Activated CD4-positive, alpha-beta T cell treated with anti-CD3 and anti-CD28 coated beads for 48 hours (primary cell): Measurements from ENCODE around the gene AMBRA1.
A peak's percentile ranks its signal among the peaks of the same experiment; 100 is the strongest.

ENCODE experiments used
- DNase-seq: peaks from one replicate; pipeline ENCODE4 v3.0.0-alpha.2; 2020

Gene AMBRA1

GRCh38 chr11:46574656-46575055, 19.2 kb downstream of the AMBRA1 start:
- no peak for DNase-seq

GRCh38 chr11:46570790-46571398, 22.9 kb downstream of the AMBRA1 start:
- no peak for DNase-seq

GRCh38 chr11:46565232-46565840, 28.5 kb downstream of the AMBRA1 start:
- no peak for DNase-seq

GRCh38 chr11:46564459-46564858, 29.4 kb downstream of the AMBRA1 start:
- no peak for DNase-seq

GRCh38 chr11:46562527-46562926, 31.3 kb downstream of the AMBRA1 start:
- no peak for DNase-seq

- no peak for DNase-seq
These were observed 33.4 kb downstream of the AMBRA1 start for GRCh38 chr11:46560300-46560991.

GRCh38 chr11:46559815-46560214, 34.0 kb downstream of the AMBRA1 start:
- DNase-seq = no peak

- DNase-seq = no peak
These were observed 36.1 kb downstream of the AMBRA1 start for GRCh38 chr11:46557684-46558151.

- no peak for DNase-seq
These were observed 38.4 kb downstream of the AMBRA1 start for GRCh38 chr11:46555267-46556054.

GRCh38 chr11:46554213-46555147, 39.3 kb downstream of the AMBRA1 start:
- DNase-seq = no peak

GRCh38 chr11:46553814-46554212, 40.0 kb downstream of the AMBRA1 start:
- DNase-seq = no peak

- no peak for DNase-seq
These were observed 42.6 kb downstream of the AMBRA1 start for GRCh38 chr11:46551261-46551660.

GRCh38 chr11:46547579-46547978, 46.2 kb downstream of the AMBRA1 start:
- no peak for DNase-seq

GRCh38 chr11:46543564-46543963, 50.3 kb downstream of the AMBRA1 start:
- DNase-seq = no peak

- DNase-seq = no peak
These were observed 52.0 kb downstream of the AMBRA1 start for GRCh38 chr11:46541593-46542371.

- DNase-seq = no peak
These were observed 53.0 kb downstream of the AMBRA1 start for GRCh38 chr11:46540807-46541206.

- peak; percentile 71 for DNase-seq
These were observed 56.1 kb downstream of the AMBRA1 start for GRCh38 chr11:46537537-46538295.

GRCh38 chr11:46537121-46537520, 56.7 kb downstream of the AMBRA1 start:
- no peak for DNase-seq

- no peak for DNase-seq
These were observed 58.1 kb downstream of the AMBRA1 start for GRCh38 chr11:46535688-46536087.

GRCh38 chr11:46534711-46535110, 59.1 kb downstream of the AMBRA1 start:
- DNase-seq = no peak
